GM18858 (cell line): ENCODE data around the gene EFTUD2.

Experiments
- ATAC-seq: cut with Tn5 transposase; IDR thresholded peaks from one replicate; pipeline ENCODE4 v1.9.1; 2021; ENCODE audit not compliant: unreplicated experiment

Gene EFTUD2

GRCh38 chr17:44925731-44926697, 26.8 kb upstream of the EFTUD2 start:
- no peak for ATAC-seq

GRCh38 chr17:44924107-44924544, 24.9 kb upstream of the EFTUD2 start:
- ATAC-seq = no peak

- no peak for ATAC-seq
Measured at GRCh38 chr17:44922746-44923470, 23.7 kb upstream of the EFTUD2 start.

GRCh38 chr17:44922136-44922535, 22.9 kb upstream of the EFTUD2 start:
- ATAC-seq = no peak

GRCh38 chr17:44921122-44921882, 22.1 kb upstream of the EFTUD2 start:
- ATAC-seq = no peak

GRCh38 chr17:44920565-44920940, 21.3 kb upstream of the EFTUD2 start:
- no peak for ATAC-seq

GRCh38 chr17:44919885-44920564, 20.8 kb upstream of the EFTUD2 start:
- ATAC-seq = no peak

GRCh38 chr17:44919411-44919810, 20.2 kb upstream of the EFTUD2 start:
- ATAC-seq = no peak

GRCh38 chr17:44918006-44918405, 18.8 kb upstream of the EFTUD2 start:
- no peak for ATAC-seq

GRCh38 chr17:44917456-44917855, 18.2 kb upstream of the EFTUD2 start:
- no peak for ATAC-seq

GRCh38 chr17:44916781-44917241, 17.6 kb upstream of the EFTUD2 start:
- ATAC-seq = no peak

- ATAC-seq = no peak
Measured at GRCh38 chr17:44915862-44916780, 16.9 kb upstream of the EFTUD2 start.

- no peak for ATAC-seq
Measured at GRCh38 chr17:44915321-44915726, 16.1 kb upstream of the EFTUD2 start, which contains the start of gene GFAP. TSS of gene GFAP (minus strand) at chr17:44915500. CDS start at chr17:44915486, 14 bp downstream.

- no peak for ATAC-seq
Measured at GRCh38 chr17:44914698-44915271, 15.5 kb upstream of the EFTUD2 start.

- no peak for ATAC-seq
Measured at GRCh38 chr17:44914148-44914547, 14.9 kb upstream of the EFTUD2 start.

- no peak for ATAC-seq
Measured at GRCh38 chr17:44913676-44914075, 14.4 kb upstream of the EFTUD2 start.

GRCh38 chr17:44912763-44913544, 13.7 kb upstream of the EFTUD2 start:
- ATAC-seq = no peak
